Calu3 (cell line): ENCODE data around the gene ADAMTSL2. TPM values are rescaled to one million over a fixed set of nuclear protein-coding genes. Genes with fewer than 3 reads are reported as not detected.

Experiments used
- BruUV-seq: library from RNA; stranded (reverse); fragments of 400-500 nt; replicated peaks from 2 replicates; lab custom pipeline; 2021; lab: Mats Ljungman, UMichigan
- CTCF ChIA-PET: fragments of 300-600 bp; sonication (Branson Sonifier 250); formaldehyde crosslinking; loops from one replicate; lab custom pipeline; 2022; ENCODE audit warnings: antibody characterized with exemption; lab: Charles Lee
- DNase-seq: peaks from one replicate; pipeline ENCODE4 v3.0.0; 2022
- H3K27ac Mint-ChIP-seq: one replicate; pipeline ENCODE4 v1.8.0; 2022; ENCODE audit warnings: mixed read lengths; ENCODE audit not compliant: unreplicated experiment
- H3K27me3 Mint-ChIP-seq: one replicate; pipeline ENCODE4 v1.8.0; 2022; ENCODE audit warnings: mixed read lengths; ENCODE audit not compliant: unreplicated experiment
- H3K36me3 Mint-ChIP-seq: one replicate; pipeline ENCODE4 v1.8.0; 2022; ENCODE audit warnings: mild to moderate bottlenecking, moderate library complexity, mixed read lengths; ENCODE audit not compliant: insufficient read depth, unreplicated experiment
- H3K4me1 Mint-ChIP-seq: one replicate; pipeline ENCODE4 v1.8.0; 2022; ENCODE audit warnings: mild to moderate bottlenecking, low read depth, mixed read lengths; ENCODE audit not compliant: unreplicated experiment
- H3K4me3 Mint-ChIP-seq: one replicate; pipeline ENCODE4 v1.8.0; 2022; ENCODE audit warnings: mild to moderate bottlenecking, low read depth, moderate library complexity, mixed read lengths; ENCODE audit not compliant: unreplicated experiment
- H3K9me3 Mint-ChIP-seq: one replicate; pipeline ENCODE4 v1.8.0; 2022; ENCODE audit warnings: low read depth, mixed read lengths; ENCODE audit not compliant: unreplicated experiment
- intact Hi-C: fragments of 100-400 bp; cut with micrococcal nuclease; formaldehyde crosslinking; loops from one replicate; pipeline ENCODE4 v1.10.0; 2022; ENCODE audit not compliant: unreplicated experiment
- total RNA-seq: library from RNA; stranded (reverse); gene quantifications from 2 replicates; pipeline ENCODE4 v1.2.3, GENCODE V29; 2022
- TF ChIP-seq, protein P1 (sequence below): fragments of 200-600 bp; IDR thresholded peaks from one replicate; pipeline ENCODE4 v1.8.0; 2022; ENCODE audit warnings: antibody characterized with exemption; ENCODE audit not compliant: unreplicated experiment

The ADAMTSL2 gene
- total RNA-seq, 1 experiment from 2014 or later, result 0.14 TPM

DNA sequence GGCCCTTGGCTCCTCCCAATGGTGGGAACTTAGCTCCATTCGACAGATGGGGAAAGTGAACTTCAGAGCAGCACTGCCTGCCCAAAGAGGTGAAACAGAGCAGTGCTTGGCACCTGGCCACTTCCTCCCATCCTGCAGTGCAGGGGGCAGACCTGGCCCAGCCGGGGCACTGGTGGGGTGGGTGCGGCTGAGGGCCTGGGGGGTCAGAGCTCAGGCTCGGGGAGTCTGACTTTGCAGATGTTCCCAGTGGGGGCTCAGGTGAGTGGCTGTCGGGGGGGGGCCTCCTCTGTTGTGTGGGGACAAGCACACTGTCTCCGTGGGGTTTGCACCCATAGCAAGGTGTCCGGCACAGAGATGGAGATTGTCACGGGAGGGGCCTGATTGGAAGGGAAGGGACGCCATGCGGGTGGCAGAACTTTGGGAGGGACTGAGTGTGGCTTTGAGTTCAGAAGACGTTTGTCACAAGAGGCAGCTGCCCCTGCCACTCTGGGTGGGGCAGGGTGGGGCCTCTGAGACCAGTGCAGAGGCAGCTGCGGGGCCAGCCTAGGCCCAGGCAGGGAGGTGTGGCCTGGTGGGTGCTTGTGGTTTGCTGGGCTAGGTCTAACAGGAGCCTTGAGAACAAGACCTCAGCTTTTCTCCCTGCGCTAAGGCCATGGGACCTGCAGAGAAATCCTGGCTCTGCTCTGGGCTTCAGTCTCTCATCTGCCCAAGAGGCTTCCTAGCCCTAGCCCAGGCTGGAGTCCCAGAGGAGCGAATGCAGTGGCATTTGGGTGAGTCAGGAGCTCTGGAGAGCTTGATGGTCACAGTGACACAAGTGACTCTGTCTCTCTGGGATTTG lies 12.2 kb upstream of the ADAMTSL2 start:
- Mint-ChIP-seq H3K9me3 (no peaks in the 10 kb centered on the region), H3K4me3 (no peak overlapping the region), H3K27ac (no peak overlapping the region), H3K4me1 (peaks cover 10% of the 10 kb centered on the region), H3K36me3 (no peaks in the 10 kb centered on the region), H3K27me3 (peaks cover 37% of the 10 kb centered on the region)
- no peak for DNase-seq
- BruUV-seq, result no TSS peak
- intact Hi-C loops, result no loop called here
- CTCF ChIA-PET, result interaction anchor here (0.6 kb wide), 3 partner anchors 36 to 636 kb away, joined by 3 to 4 read pairs (median 4); no protein-coding TSS in a partner anchor
- TF ChIP-seq, protein P1, sequence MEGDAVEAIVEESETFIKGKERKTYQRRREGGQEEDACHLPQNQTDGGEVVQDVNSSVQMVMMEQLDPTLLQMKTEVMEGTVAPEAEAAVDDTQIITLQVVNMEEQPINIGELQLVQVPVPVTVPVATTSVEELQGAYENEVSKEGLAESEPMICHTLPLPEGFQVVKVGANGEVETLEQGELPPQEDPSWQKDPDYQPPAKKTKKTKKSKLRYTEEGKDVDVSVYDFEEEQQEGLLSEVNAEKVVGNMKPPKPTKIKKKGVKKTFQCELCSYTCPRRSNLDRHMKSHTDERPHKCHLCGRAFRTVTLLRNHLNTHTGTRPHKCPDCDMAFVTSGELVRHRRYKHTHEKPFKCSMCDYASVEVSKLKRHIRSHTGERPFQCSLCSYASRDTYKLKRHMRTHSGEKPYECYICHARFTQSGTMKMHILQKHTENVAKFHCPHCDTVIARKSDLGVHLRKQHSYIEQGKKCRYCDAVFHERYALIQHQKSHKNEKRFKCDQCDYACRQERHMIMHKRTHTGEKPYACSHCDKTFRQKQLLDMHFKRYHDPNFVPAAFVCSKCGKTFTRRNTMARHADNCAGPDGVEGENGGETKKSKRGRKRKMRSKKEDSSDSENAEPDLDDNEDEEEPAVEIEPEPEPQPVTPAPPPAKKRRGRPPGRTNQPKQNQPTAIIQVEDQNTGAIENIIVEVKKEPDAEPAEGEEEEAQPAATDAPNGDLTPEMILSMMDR, result no peak

DNA sequence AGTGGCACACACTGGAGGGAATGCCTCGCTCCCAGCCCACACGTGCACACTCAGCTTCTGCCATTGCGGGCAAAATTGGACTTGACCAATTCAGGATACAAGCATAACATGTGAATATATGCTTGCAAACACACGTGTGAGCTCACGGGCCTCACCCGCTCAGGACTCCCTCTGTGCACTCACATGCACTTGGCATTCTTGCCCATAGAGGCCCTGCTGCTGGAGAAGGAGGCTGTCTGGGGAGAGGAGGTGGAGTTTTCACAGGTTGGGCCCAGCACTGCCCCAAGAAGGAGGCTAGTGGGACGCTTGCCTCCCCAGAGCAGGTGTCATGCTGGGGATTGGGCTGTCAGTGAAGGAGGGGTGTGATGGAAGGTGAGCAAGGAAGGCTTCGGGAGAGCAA lies 11.4 kb upstream of the ADAMTSL2 start:
- Mint-ChIP-seq H3K4me1 (peaks cover 10% of the 10 kb centered on the region), H3K27me3 (peaks cover 46% of the 10 kb centered on the region), H3K36me3 (no peaks in the 10 kb centered on the region), H3K4me3 (no peak overlapping the region), H3K27ac (no peak overlapping the region), H3K9me3 (no peaks in the 10 kb centered on the region)
- TF ChIP-seq, protein P1, result no peak
- no TSS peak for BruUV-seq
- no peak for DNase-seq
- intact Hi-C loops, result no loop called here
- CTCF ChIA-PET, result interaction anchor here (0.6 kb wide), 1 partner anchor 121 kb away, joined by 3 read pairs; no protein-coding TSS in a partner anchor

DNA sequence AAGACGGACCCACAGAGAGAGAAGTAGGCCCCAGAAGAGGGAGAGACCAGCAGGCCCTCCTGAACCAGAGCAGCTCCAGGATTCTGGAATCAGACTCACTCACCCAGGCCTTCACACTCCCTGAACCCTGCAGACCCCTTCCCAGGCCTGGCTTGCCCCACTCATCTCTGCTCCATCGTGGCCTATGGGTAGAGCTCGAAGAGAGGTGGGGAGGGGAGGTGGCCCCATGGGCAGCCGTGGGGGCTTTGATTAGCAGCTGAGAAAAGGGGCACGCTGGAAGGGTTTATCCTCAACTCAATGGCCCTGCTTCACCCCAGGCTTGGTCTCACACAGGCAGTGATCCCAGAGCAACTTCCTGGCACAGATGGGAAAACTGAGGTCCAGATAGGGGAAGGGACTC lies 10.4 kb upstream of the ADAMTSL2 start:
- no TSS peak for BruUV-seq
- Mint-ChIP-seq H3K4me3 (no peak overlapping the region), H3K36me3 (no peaks in the 10 kb centered on the region), H3K27ac (no peak overlapping the region), H3K4me1 (peaks cover 10% of the 10 kb centered on the region), H3K27me3 (peaks cover 52% of the 10 kb centered on the region), H3K9me3 (no peaks in the 10 kb centered on the region)
- no peak for DNase-seq
- intact Hi-C loops, result no loop called here
- TF ChIP-seq, protein P1, result no peak
- CTCF ChIA-PET, result no interaction called here

DNA sequence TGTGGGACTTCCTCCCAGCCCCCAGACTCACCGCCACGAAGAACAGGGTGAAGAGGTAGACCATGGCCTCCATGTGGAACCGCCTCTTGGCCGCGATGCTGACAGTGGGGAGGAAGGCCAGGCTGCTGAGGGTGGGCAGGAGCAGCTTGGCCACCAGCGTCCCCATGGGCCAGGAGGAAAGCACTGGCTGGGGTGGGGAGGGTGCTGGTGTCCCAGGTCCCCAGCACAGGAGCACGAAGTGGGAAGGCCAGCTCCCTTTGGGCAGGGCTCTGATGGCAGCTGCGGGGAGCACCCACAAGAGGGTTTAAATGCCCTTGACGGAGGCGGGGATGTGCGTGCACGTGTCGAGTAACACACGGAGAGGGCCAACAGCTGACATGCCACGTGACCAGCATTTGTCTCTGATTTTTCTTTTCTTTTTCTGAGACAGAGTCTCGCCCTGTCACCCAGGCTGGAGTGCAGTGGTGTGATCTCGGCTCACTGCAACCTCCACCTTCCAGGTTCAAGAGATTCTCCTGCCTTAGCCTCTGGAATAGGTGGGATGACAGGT lies 9.8 kb upstream of the ADAMTSL2 start, which contains the start of gene MYMK:
Gene MYMK (minus strand): TSS at position 281 of the 550 bp plus-strand sequence. CDS start 115 bp downstream, at position 166.
- intact Hi-C loops, result no loop called here
- Mint-ChIP-seq H3K27ac (no peak within 1 kb of the TSS), H3K4me1 (peaks cover 10% of the 10 kb centered on the region), H3K27me3 (peaks cover 52% of the 10 kb centered on the region), H3K9me3 (no peaks in the 10 kb centered on the region), H3K36me3 (no peaks in the 10 kb centered on the region), H3K4me3 (no peak within 1 kb of the TSS)
- CTCF ChIA-PET, result no interaction called here
- no peak for DNase-seq
- no TSS peak for BruUV-seq
- TF ChIP-seq, protein P1, result no peak
